Activated CD8-positive, alpha-beta memory T cell treated with anti-CD3 and anti-CD28 coated beads, Interleukin-2, amount 50 U/mL, for 24 hours (primary cell): ENCODE results near the gene CYB5R2.

Experiments
- DNase-seq: peaks from one replicate; pipeline ENCODE4 v3.0.0-alpha.2; 2020; ENCODE audit errors: extremely low read depth

CYB5R2 gene

DNA sequence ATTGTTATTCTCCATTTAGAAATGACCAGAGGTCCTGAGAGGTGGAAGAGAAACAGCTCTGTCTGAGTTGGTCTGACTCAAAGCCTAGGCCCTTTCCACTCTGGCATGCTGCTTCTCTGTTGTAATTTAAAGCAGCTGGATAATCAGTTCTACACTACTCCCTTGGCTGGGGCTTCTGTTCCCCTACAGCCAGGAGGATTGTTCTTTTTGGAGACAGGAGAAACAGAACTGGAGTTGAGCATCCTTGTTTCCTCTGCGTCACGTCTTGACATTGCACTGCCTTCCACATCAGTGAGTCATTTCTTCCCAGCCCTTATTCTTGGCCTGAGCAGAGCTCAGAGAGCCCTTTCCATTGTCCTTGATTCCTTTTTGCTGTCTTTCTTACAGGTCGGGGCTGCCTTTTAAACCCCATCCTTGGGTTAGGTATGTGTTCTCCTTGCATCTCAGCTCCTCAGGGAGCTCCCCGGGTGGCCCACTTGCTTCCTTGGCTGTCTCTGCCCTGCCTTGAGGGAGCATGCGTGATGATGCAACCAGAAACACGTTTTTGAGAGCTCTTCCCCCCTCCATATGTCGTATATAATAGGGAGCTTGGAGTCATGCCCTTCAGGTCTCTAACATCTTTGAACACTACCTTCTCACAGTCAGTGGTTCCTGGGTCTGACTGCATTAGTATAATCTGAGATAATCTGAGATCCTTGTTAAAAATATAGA lies 35.7 kb downstream of the CYB5R2 start:
- DNase-seq: no peak

DNA sequence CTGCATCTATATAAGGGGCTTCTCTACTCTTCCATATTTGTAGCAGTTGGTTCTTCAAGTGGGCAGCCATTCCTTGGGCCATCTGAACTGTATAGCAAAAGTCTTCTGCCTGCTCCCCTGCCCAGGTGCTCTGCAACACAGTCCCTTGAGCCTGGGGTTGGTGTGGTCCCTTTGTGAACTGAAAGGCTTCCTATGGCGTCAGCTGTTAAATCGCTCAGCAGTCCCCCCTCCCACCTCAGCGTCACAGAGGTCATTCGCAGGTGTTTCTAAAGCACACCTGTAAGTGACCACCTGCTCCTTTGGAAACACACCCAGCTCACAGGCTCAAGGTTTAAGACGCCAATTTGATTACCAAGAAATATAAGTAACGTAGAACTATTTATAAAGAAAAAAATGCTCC lies 37.0 kb downstream of the CYB5R2 start:
- DNase-seq: no peak

DNA sequence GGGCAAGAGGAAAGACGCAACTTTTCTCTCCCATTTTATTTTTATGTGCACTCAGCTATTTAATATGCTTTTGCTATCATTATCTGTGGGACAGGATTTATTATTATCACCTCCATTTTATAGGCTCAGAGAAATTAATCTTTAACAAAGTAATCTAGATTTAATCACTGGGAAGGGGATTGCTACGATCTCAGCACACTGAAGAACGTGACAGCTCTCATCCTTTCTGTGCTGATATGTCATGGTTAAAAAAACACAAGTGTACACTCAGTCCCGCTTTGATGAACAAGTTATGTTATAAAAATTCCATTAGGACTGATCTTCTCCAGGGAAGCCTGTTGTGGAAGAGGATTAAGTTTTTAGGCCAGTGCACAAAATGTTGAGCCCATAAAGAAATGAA lies 37.6 kb downstream of the CYB5R2 start:
- DNase-seq: no peak

DNA sequence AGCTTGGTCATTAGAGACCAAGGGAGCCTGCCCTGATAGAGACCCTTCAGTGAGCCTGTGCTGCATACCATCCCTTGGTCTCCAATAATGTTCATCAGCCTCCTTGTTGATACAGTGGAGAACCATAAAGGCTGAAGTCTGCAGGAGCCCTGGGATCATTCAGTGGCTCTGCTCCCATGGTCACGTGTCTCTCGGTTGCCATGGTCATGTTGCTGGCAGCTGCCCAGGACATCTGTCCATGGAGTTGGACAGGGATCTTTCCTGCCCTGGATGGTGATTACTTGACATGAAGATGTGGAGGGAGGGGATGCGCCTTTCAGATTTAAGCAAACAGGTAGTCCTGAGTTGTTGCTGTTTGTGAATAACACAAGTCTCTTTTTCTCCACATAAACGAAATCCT lies 38.2 kb downstream of the CYB5R2 start:
- DNase-seq: no peak

DNA sequence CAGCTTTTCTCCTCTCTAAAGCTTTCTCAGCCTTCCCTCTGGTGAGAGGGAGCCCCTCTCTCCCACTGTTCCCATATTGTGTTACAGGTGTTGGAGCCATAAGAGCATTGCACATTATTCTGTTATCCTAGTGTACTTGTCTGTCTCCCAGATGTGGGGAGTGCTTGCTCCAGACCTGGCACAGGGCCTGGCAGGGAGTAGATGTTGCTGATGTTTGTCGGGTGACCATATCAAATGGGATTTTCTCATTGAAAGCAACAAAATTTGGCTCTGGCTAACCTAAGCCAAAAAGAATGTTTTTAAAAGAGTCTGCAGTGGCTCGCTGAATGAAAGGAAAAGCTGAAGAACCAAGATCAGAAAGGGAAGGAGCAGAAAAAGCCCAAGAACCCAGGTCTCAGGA lies 41.1 kb downstream of the CYB5R2 start:
- DNase-seq: no peak

DNA sequence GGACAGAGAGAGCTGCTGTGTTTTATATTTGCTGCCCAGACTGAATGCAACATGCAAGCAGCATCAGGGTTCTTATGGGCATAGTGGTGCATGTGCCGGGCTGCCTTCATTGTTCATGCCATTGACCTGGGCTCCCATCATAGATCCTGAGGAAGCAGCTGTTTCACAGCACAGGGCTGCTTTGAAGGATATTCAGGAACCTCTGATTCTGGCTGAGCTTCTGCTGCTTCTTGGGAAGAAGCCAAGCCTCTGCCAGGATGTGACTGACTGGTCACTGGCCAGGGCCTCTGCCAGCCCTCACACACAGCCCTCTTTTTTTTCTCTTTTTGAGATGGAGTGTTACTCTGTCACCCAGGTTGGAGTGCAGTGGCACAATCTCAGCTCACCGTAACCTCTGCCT lies 43.3 kb downstream of the CYB5R2 start:
- DNase-seq: no peak

DNA sequence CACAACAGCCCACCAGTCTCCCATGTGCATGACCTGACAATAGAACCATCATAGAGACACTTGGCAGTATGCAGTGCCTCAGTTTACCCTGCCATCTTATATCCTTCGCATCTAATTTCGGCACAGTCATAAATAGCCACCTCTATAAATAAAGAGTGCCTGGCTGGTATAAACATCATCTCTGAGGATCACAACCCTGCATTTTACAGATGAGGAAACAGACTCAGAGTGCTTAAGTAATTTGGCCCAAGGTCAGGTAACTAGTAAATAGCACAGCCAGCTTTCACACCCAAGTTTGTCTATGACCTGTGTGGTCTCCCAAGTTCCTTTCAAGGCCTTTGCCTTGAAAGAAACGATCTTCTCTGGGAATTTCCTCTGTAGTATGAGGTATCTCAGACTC lies 44.6 kb downstream of the CYB5R2 start:
- DNase-seq: no peak

DNA sequence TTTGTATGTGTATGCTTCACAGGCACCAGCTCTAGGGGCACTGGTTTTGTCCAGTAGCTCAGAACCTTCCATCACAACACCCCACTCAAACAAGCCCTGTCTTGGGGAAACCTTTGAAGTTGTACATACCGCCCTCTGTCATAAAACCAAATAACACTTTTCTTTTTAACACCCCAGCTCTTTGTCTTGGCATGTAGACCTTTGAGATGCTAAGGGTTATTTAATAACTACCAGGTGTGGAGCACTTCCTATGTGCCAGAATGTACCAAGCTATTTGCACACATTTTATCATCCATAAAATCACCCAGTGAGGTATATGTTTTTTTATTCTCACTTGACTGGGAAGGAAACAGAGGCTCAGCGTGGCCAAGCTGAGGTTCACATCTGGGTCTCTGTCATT lies 50.6 kb downstream of the CYB5R2 start:
- DNase-seq: no peak

DNA sequence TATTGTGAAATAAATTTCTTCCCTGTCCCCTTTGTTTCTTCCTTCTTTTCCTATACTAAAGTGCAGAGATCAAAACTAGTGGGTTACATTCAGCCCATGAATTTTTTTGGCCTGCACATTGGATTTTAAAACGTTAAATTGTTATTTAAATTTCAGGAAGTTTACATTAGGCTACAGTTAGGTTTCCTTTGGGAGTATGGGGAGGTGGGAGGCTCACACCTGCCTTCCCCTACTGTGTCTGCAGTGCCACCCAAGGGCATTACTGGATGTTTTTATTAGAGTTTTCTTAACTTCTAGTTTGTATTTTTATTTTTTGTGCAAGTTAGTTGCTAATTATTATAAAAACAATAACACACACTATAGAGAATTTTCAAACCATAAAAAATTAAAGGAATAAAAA lies 51.7 kb downstream of the CYB5R2 start:
- no peak for DNase-seq

DNA sequence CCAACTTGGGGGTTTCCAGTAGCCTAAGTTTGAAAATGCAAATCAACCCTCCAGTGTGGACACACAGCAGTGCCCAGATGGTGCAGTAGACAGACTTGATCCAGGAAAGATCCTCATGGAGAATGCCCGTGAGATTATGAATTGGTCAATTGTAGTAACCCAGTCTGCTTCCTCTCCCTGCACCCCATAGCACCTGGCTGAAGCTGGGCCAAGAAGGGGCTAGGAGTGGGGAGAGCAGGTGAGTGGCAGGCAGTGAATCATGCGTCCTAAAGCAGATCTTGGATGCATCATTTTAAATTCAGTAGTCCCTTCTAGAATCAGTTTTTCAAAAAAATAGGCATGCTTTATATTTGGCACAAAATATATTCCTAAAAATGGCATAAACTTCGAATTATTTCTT lies 52.2 kb downstream of the CYB5R2 start:
- no peak for DNase-seq

DNA sequence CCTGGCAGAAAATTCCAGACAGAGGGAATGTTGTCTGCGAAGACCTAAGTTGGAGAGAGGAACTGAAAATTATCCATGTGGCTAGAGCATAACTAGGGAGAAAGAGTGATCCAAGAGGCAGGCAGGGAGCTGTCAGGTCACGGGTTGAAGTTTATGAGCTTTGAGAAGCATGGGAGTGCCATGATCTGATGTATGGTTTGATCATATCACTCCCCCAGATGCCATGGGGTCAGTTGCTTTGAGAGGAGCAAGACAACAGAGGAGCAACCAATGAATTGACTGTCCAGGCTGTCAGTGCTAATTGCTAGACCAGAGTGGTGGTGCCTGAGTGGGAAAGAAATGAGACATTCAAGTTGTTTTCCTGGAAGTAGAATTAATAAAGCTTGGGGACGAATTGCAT lies 54.0 kb downstream of the CYB5R2 start:
- no peak for DNase-seq

DNA sequence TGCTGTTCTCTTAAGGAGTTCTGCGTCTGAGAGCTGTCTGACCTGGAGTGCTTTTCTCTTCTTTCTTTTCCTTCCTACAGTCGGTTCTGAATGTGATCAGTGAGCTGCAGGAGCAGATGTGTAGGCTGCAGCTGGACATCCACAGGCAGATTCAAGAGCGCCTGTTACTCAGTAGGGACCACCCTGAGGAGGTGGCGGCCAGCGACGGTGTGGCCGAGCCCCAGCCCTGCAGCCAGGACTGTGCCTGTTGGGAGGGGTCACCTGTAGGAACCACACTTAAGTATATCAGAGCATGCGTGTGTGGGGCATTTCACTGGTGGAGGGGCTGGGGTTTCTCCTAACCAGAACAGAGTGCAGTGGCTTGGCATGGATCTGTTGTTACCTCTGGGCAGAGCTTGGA lies 56.3 kb downstream of the CYB5R2 start:
- DNase-seq: no peak
